CD4-positive, alpha-beta T cell treated with Interleukin-12 subunit alpha and Interleukin-12 subunit beta, for 1 hour (primary cell): ENCODE data around the gene KIAA0319L.

Source experiments
- DNase-seq: peaks from one replicate; pipeline ENCODE4 v3.0.0-alpha.2; 2020

Gene KIAA0319L

GRCh38 chr1:35441926-35442579 is 115.2 kb downstream of the KIAA0319L start:
- DNase-seq = no peak

- no peak for DNase-seq
Measured at GRCh38 chr1:35439626-35440025, 117.6 kb downstream of the KIAA0319L start.

- DNase-seq = no peak
Measured at GRCh38 chr1:35437200-35437599, 120.0 kb downstream of the KIAA0319L start.

- no peak for DNase-seq
Measured at GRCh38 chr1:35436078-35436477, 121.1 kb downstream of the KIAA0319L start.

GRCh38 chr1:35434703-35435102 is 122.5 kb downstream of the KIAA0319L start:
- DNase-seq = no peak

- no peak for DNase-seq
Measured at GRCh38 chr1:35433714-35434113, 123.5 kb downstream of the KIAA0319L start.

GRCh38 chr1:35432231-35432630 is 125.0 kb downstream of the KIAA0319L start:
- no peak for DNase-seq

GRCh38 chr1:35431173-35431599 is 126.0 kb downstream of the KIAA0319L start:
- DNase-seq = no peak

- no peak for DNase-seq
Measured at GRCh38 chr1:35430762-35431161, 126.4 kb downstream of the KIAA0319L start.

GRCh38 chr1:35428360-35428759 is 128.8 kb downstream of the KIAA0319L start:
- no peak for DNase-seq

GRCh38 chr1:35426097-35426586 is 131.1 kb downstream of the KIAA0319L start:
- DNase-seq = no peak

GRCh38 chr1:35408925-35409324 is 148.3 kb downstream of the KIAA0319L start:
- DNase-seq = no peak

GRCh38 chr1:35407743-35408142 is 149.5 kb downstream of the KIAA0319L start:
- no peak for DNase-seq

GRCh38 chr1:35406103-35406502 is 151.1 kb downstream of the KIAA0319L start:
- DNase-seq = no peak

GRCh38 chr1:35401049-35401448 is 156.2 kb downstream of the KIAA0319L start:
- DNase-seq = no peak

- DNase-seq = no peak
Measured at GRCh38 chr1:35398739-35399138, 158.5 kb downstream of the KIAA0319L start.

GRCh38 chr1:35394386-35394785 is 162.8 kb downstream of the KIAA0319L start:
- DNase-seq = no peak

GRCh38 chr1:35390600-35391494 is 166.4 kb downstream of the KIAA0319L start:
- no peak for DNase-seq

GRCh38 chr1:35386959-35387358 is 170.2 kb downstream of the KIAA0319L start:
- no peak for DNase-seq

GRCh38 chr1:35386290-35386689 is 170.9 kb downstream of the KIAA0319L start:
- no peak for DNase-seq
